Stimulated activated CD4-positive, alpha-beta T cell treated with anti-CD3 and anti-CD28 coated beads, Interleukin-2, amount 100 ng/mL, for 4 hours (primary cell): ENCODE results near the gene LDB2.
A peak's percentile ranks its signal among the peaks of the same experiment; 100 is the strongest.
"Not testable (repeated sequence)": the region's sequence is repeated elsewhere in the genome, so short reads cannot be mapped to it uniquely, and the experiment has no call there.

Source experiments
- DNase-seq: peaks from one replicate; pipeline ENCODE4 v3.0.0-alpha.2; 2020; ENCODE audit warnings: low read depth

The LDB2 gene

GRCh38 chr4:16897991-16898827 lies at the start of gene LDB2:
LDB2 (minus strand) TSS chr4:16898645.
- no peak for DNase-seq

GRCh38 chr4:16942491-16942890 lies 44.0 kb upstream of the LDB2 start:
- no peak for DNase-seq

GRCh38 chr4:16939178-16939577 lies 40.7 kb upstream of the LDB2 start:
- no peak for DNase-seq

DNA sequence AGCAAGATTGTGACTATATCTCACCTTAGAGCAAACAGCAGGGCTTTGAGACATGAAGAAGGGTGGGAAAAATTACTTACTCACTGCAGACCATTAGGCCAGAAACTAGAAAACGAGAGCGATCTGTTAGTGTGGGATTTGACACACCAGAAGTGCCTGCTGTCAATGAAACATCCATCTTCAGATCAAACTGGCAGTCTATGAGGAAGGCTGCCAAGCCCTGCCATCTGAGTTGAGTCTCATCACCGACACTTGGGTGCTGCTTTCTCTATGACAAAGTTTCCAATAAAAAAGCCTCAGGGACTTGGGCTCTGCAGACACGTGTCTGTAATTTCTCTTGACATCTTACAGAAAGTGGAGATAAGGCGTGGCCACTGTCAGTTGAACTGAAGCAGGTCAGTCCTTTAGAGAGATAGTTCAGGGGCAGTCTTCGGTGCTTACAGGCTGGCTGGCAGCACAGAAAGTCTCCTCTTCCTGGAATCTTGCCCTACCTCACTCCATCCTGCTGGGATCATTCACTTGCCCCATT lies 40.1 kb upstream of the LDB2 start:
- no peak for DNase-seq

GRCh38 chr4:16931339-16932305 lies 33.2 kb upstream of the LDB2 start:
- DNase-seq, result no peak

DNA sequence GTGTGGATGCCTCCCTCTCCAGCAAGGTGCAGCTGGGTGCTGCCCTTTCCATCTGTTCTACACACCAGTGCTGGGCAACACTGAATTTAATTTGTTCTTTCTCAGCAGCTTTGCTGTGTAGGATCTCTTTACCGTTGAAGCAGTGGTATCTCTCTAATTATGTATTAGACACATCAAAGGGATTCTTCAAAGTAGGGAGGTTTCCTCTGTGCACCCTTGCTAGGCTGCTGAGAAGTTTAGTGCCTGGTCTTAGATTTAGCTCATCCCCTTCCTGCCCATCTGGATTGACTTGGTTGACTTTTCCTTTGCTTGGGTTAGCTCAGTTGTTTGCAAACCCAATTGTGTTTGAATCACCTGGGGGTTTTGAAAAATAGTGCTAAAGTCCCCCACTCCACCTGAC lies 27.8 kb upstream of the LDB2 start:
- no peak for DNase-seq

- not testable (repeated sequence) for DNase-seq
These were observed 20.3 kb upstream of the LDB2 start for GRCh38 chr4:16918716-16919115.

- peak; percentile 55 for DNase-seq
These were observed 18.4 kb upstream of the LDB2 start for GRCh38 chr4:16916719-16917337.

GRCh38 chr4:16916031-16916430 lies 17.6 kb upstream of the LDB2 start:
- DNase-seq, result no peak

DNA sequence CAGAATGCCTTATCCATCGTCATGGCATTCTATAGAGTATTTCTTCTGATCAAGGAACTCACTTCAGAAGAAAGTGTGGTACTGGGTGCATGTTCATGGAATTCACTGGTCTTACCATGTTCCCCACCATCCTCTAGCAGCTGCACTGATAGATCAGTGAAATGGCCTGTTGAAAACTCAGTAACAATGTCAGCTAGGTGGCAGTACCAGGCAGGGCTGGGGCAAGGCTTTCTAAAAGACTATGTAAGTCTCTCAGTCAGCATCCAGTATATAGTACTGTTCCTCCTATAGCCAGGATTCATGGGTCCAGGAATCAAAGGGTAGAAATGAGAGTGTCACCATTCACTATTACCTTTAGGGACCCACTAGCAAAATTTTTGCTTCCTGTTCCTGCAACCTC lies 15.8 kb upstream of the LDB2 start:
- DNase-seq, result no peak

DNA sequence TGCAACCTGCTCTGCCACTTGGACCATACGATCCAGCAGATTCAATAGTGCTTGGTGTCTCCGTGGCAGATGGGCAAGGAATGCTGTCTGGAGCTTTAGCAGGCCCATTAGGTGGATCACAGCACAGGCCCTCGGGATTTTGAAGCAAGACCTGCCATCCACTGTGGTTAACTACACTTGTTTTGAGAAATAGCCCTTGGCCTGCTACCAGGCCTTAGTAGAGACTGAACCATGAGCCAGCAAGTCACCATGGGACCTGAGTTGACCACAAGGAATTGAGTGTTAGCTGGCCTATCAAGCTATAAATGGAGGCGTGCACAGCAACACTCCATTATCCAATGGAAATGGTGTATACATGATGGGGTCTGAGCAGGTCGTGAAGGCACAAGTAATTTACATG lies 14.5 kb upstream of the LDB2 start:
- DNase-seq, result no peak

GRCh38 chr4:16909281-16909680 lies 10.8 kb upstream of the LDB2 start:
- DNase-seq, result no peak

DNA sequence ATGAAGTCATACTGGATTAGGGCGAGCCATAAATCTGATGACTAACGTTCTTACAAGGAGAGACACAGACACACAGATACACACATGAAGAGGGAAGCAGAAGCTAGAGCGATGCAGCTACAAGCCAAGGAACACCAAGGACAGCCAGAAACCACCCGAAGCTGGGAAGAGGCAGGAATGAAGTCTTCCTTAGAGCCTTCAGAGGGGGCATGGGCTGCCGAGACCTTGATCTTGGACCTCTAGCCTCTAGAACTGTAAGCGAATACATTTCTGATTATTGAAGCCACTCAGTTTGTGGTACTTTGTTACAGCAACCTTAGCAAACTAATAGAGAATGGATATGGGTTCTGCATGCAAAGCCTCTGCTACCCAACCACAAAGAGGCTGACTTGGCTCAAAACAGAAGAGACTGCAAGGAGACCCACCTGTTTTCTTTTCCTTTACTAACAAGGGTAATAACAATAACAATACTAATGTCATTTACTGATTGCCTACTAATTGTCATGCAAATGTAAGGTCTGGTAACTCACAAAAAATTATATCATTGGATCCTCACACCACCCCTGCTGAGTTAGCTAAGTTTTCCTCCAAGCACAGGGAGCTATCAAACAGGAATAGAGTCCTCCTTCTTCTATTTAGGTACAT lies 10.1 kb upstream of the LDB2 start:
- no peak for DNase-seq

- DNase-seq, result no peak
These were observed 1.9 kb upstream of the LDB2 start for GRCh38 chr4:16900325-16900724.

DNA sequence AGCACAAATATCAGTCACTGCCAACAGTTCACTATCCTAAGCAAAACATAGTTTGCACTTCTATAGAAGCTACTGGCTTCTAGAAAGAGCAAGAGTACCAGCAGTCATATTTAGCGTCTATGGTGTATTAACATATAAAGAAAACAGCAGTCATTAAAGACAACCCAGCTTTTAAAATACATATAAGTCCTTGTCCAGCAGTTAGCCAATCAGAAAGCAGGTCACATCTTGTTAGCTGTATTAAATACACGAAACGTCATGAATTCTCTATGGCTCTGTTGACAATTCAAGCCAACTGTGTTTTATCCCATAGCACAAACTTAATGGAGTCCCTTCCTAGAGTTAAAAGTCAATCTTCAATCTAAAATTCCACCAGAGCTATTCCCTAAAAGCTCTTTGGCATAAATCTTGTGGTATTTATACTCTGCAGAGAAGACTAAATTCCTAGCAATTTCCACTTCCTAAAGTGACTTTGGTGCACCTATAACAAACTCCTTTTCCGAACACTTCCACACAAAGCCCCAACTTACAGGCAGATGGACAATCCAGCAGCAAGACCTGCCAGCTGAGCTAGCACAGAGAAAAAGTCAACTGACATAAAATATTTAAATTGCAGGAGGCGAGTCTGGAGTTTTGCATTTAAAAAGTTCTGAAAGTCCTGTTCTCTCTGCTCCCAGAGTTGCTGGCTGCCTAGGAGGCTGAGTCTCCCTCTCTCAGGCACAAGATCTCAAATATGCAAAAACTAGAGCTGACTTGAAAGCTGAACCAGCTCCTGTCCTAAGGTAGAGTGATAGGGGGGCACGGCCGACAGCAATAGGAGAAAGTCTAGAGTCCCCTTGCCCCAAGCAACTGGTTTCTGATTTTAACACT lies 1.3 kb downstream of the LDB2 start:
- no peak for DNase-seq

DNA sequence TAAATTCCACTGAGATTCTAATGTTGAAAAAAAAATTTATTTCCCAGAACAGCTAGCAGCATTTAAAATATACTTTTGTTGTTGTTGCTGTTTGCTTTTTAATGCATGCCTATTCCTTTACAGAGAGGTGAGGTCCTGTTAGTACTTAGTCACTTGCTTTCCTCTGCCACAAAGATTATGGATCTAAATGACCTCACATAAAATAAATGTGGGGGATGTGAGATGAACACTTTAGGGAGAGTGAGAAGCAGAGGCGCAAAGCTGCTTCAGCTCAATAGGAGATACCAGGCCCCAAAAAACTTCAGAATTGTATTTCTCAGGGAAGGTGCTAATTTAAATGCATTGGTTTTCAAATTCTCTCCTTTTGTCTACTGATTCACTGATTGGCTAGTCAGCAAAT lies 4.0 kb downstream of the LDB2 start:
- DNase-seq, result no peak

DNA sequence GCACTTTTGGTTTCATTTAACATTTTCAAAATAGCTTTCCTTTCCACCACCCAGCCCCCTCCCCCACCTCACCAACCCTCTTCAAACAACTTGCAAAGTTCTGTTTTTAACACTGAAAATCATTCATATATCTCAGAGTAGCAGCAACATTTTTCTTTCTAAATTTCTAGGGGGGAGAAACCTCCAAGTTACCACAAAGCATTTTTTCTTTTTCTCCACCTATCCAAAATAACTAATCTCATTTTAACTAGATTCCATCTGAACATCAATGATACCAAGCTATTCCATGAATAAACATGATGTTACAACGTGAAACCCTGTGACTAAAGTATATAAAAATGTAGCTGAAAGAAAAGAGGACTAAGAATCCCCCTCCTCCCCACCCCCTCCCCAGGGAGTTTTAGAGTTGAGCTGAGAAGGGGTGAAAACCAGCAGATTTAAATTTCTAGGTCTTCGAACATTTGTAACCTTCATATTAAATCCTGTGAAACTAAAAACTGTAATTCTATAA lies 5.2 kb downstream of the LDB2 start:
- DNase-seq, result no peak

DNA sequence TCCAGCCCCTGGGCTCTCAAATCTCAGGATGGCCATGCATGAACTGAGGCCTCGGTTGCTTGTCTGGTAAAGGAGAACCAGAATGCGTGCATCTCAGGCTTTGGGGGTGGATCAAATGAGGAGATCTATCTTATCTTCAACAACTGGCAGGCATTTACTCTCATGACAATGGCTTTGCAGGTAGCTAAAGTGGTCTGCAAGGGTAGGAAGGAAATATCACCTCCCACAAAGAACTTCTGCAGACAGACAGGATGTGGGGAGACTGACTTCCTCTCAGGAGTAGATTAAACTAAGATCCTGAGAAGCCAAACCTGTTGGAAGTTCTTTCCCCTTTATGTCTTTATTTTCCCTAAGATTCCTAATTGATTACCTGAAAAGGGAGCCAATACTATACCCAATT lies 7.8 kb downstream of the LDB2 start:
- no peak for DNase-seq

GRCh38 chr4:16889945-16890344 lies 8.5 kb downstream of the LDB2 start:
- DNase-seq, result no peak

- DNase-seq, result no peak
These were observed 10.6 kb downstream of the LDB2 start for GRCh38 chr4:16887887-16888286.
